H4 (cell line): ENCODE measurements around the gene ZDHHC3. TPM values are rescaled to one million over a fixed set of nuclear protein-coding genes. Genes with fewer than 3 reads are reported as not detected.

ENCODE experiments used
- DNase-seq: peaks from one replicate; pipeline ENCODE4 v3.0.0-alpha.2; 2015; ENCODE audit warnings: low spot score
- total RNA-seq: library from RNA; depleted of rRNA; stranded (reverse); fragments of >200 nt; shearing (Covaris generic); gene quantifications from 2 replicates; pipeline ENCODE4 v1.2.3, GENCODE V29; 2014

ZDHHC3 gene
- total RNA-seq, 1 experiment from 2014 or later, result 46.8 TPM

DNA sequence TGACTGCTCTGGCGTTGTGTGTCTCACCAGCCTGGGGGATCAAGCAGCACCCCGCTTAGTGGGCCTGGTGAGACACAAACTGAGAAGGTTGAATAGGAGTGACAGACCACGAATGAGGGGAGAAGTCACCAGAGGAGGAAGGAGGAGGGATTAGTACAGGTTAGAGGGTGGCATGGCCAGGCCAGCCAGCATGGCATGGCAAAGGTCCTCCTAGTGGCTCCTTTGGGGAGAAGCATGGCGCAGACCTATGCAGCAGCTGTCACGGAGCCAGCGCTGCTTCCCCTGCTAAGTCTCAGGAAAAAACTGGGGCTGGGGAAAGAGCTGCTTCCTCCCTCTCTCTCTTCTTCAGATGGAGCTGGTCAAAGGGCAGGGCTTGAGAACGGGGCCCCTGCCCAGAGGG is 48.6 kb downstream of the ZDHHC3 start:
- no peak for DNase-seq

DNA sequence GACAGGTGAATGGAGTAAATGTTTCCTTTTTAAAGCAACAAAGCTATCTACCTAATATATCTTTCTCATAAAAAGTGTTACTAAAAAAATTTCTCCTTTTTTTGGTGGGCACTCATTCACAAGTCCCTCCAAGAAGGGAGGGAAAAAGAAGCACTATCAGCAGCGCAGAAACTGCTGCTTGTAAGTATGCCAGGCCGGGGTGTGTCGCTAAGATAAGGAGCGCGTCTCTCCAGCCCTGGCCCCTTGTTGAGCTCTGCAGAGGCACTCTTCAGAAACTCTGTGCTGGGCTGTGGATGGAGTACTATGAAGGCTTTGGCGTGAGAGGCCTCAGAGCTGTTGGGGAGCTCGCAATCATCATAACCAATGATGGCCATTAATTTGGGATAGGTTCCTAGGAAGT is 49.1 kb downstream of the ZDHHC3 start:
- no peak for DNase-seq

DNA sequence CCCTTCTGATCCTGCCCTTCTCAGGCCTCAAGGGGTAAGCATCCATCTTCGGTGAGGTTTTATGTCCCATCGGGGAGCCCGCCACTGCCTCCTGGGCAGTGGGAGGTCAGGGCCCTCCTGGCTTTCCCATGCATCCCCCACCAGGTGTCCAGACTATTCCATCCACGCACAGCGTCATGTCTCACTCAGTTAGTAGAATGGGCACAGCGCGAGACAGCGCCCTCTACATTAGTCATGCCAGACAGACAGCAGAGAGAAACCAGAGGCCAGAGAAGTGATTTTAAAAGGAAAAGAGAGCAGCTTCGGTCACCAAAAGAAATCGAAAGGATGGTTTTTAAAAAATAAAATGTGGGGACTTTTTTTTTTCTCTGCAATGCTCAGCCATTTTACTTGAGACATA is 49.8 kb downstream of the ZDHHC3 start:
- DNase-seq, result no peak

DNA sequence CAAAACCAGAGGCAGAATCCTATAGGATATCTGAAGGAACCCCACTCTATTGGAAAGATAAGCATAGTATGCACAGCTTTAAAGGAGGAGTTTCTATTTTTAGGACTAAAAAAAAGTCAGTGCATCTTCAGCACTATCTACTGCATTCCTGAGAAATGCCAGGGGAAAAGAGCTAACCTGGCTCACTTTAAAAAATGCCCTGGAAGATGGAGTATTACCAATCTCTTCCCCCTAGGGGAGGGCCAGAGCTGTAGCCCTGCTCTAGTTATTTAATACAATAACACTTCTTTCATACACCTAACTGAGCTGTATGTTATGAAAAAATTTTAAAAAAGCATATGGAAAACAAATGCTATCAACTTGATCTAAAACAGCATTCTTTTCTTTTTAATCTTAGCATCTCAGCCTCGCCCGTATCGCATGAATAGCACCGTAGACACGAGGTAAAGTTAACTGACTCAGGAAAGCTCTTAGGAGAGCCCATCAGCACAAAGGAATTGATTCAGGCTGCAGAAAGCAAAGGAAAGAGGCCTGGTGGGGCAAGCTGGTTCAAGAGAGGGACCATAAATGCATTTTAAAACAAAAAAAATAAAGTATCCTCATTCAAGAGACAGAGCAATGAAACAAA is 51.4 kb downstream of the ZDHHC3 start:
- no peak for DNase-seq

DNA sequence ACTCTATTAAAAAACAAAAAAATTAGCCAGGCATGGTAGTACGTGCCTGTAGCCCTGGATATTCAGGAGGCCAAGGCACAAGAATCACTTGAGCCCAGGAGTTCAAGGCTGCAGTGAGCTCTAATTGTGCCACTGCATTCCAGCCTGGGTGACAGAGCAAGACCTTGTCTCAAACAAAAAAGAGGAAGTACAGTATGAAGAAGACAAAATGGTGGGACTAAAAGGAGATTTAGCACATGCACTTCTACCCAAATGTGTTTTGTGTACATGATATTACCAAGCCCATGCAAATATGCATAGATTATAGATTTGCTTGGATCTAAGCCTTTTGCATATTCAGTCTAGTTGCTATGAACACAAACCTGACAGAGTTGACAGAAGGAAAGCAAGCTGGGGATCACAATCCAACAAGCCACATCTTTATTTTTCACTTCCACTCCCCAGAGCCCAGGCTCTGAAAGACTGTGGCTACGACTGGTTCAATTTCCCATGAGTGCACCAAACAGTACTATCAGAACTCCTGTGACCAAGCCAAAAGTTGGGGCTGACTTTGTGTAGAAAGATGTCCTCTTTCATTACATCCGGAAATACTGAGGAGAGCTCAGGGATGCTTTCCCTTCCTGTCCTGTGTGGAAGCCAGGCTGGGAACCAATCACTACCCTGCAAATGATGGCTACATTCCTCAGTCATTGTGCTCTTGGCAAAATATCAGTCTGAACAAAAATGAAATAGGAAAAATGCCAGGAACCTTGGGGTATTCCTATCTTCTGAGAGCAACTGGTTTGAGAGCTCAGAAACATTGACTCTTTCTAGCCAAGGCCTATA is 52.1 kb downstream of the ZDHHC3 start:
- DNase-seq, result no peak

DNA sequence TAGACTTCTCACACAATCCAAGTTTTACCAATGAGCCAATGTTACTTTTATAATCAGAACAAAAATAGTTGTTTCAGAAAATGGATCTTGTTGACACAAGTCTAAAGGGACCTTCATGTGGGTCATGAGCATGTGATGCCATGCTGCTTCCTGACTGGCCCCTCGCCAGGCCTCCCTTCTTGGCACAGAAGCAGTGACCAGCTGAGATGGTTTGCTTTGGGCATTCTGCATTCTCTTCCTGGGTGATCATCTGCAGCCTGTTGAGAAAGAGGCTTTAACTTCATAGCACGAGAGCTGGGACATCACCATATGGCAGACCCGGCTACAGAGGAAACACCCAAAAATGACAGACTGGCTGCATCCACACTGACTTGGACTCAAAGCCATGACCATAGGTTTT is 55.9 kb downstream of the ZDHHC3 start:
- DNase-seq, result no peak

DNA sequence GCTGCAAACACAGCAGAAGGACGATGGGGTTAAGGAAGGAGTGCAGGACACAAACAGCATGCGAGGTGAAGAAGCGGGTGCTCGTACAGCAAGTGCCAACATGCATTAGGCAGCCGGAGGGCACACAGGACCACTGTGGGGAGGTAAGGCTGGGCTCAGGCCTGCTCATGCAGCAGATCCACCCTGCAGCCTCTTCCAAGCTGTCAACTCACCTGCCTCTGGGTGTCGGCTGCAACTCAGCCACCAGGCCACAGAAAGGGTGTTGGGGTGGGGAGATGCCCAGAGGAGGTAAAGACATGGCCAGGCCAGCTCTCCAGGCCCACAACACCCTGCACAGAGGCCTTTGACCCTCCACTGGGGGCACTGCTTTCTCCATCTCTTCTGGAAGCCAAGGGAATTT is 57.4 kb downstream of the ZDHHC3 start:
- no peak for DNase-seq

DNA sequence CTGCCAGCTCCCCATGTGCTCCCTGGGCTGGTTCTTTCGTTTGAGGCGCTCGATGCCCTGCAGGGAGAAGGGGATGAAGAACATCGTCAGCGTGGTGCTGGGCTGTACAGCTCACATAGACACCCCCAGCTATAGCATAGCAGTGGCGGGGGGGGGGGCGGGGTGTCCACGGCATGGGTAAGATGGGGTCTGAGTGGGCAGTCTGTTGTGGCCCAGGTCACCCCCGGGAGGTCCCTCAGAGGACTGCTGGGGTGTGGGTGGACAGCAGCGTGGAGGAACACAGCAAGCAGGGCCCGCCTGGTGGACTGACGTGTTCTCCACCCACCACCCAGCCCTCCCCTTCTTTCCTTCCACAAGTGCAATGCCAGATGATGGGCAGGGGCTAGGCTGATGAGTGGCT is 57.9 kb downstream of the ZDHHC3 start:
- no peak for DNase-seq

DNA sequence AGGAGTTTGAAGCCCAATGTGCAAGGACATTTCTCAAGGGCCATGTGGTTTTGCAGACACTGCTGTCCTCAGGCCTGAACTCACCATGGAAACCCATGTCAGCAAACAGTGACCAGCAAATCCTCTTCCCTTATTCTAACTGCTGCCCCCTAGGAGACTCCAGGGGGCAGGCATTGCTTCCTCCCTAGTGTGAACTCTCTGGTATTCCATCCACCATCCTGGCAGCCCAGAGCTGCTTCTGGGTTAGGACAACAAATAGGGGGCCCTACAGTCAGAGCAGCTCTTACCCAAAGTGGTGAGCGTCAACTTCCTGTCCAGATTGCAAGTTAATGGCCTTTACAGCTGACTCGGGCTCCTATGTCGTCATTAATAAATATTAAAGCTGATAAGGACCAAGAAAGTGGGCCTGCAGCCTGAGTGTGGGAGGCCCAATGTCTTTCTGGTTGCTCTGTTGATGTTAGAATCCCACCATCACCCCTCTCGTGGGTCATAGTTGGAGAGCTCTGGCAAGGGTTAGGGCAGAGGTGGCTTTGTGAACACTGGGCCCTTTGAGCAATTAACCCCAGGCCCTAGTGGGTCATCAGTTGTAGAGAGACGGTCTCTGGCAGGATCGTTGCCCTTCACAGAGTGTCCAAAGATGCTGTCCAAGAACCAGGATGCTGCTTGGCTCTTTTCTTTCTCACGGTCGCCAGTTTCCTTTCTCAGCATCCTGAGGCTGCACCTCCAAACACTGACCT is 60.1 kb downstream of the ZDHHC3 start:
- no peak for DNase-seq

DNA sequence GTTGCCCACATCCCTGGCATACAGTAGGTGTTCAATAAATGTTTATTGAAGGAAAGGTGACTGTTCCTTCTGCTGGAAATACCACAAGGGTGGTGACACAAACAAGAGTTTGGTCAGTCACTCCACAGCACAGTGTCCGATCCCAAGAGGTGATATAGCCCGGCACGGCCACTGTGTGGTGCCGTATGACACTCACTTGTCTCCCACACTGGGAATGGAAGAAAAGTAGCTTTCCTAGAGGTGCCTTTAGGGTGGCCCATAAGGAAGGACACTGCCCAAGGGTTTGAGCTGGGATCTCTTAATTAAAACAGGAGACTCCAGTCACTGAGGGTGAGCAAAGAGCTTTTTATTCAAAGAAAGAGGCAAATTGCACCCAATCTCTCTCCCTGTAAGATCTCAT is 61.0 kb downstream of the ZDHHC3 start:
- no peak for DNase-seq

DNA sequence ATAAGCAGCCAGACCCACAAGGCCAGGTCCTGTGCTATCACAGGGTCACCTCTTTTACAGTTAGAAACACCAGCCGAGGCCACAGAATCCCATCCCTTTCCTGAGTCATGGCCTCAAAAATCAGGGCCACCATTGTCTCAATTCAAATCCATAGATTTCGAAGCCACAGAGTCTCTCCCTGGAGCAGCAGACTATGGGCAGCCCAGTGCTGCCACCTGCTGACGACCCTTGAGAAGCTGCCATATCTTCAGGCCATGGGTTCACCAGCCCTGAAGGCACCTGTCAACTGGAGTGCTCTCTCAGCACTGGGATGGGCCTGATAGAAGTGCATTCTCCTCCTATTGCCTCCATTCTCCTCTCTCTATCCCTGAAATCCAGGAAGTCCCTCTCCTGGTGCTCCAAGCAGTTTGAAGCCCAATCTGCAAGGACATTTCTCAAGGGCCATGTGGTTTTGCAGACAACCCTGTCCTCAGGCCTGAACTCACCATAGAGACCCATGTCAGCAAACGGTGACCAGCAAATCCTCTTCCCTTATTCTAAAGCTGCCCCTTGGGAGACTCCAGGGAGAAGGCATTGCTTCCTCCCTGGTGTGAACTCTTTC is 62.0 kb downstream of the ZDHHC3 start:
- DNase-seq, result peak; percentile 41

DNA sequence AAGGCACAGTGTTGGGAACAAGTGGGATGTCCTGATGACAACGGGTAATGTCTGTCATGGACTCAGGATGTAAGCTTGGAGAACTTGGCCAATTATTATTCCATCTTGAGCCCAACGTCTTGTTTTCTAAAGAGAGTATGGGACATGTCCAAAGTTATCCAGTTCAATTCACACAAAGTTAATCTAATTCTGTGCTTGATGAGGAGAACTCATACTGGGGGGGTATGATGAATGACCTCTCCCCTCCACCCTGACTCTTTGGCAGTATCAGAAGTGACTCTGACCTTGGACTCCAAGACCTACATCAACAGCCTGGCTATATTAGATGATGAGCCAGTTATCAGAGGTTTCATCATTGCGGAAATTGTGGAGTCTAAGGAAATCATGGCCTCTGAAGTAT is 65.3 kb downstream of the ZDHHC3 start:
- DNase-seq, result no peak

DNA sequence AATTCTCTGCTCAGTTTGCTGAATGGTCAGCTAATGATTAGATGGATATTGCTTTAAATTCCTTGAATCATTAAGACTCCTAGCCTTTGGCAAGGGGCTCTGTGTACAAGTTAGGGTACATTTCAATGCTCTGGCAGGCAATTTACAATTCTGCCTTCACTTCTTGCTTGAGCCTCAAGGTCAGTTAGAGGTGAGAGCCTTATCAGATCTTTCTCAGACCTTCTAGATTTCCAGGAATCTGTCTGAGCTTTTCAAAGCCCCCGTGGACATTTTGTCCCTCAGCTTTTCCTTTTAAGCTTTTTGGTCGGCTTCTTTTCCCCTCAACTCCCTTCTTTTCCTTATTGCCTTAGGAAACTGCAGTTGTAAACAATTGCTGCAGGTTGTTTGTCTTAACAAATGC is 66.9 kb downstream of the ZDHHC3 start:
- DNase-seq, result no peak

DNA sequence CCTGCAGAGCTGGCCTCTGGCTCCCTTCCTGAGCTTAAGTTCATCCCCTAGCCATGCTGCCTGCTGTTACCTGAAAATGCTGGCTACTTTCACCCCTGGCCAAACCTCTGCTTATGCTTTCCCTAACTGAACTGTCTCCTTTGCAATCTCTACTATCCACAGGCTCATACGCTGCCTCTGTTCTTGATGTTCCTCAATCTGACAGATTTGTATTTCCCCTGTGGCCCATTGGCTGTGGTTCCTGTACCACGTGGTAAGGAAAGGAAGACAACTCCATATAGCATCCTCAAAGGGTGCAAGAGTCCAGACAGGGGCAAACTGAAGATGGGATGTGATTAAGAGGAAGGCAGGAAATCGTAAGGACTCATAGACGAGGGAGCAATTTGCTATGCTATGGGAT is 68.4 kb downstream of the ZDHHC3 start:
- no peak for DNase-seq

DNA sequence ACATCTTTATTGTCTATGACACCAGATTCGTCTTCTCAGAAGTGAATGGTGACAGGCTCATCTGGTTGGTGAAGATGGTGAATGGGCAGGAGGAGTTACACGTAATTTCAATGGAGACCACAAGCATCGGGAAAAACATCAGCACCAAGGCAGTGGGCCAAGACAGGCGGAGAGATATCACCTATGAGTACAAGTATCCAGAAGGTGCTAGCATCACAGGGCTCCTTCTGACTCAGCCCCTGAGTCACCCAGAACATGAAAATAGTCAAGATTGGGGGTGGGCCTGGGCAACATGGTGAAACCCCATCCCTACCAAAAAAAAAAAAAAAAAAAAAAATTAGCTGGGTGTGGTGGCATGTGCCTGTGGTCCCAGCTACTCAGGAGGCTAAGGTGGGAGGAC is 69.0 kb downstream of the ZDHHC3 start:
- DNase-seq, result no peak

DNA sequence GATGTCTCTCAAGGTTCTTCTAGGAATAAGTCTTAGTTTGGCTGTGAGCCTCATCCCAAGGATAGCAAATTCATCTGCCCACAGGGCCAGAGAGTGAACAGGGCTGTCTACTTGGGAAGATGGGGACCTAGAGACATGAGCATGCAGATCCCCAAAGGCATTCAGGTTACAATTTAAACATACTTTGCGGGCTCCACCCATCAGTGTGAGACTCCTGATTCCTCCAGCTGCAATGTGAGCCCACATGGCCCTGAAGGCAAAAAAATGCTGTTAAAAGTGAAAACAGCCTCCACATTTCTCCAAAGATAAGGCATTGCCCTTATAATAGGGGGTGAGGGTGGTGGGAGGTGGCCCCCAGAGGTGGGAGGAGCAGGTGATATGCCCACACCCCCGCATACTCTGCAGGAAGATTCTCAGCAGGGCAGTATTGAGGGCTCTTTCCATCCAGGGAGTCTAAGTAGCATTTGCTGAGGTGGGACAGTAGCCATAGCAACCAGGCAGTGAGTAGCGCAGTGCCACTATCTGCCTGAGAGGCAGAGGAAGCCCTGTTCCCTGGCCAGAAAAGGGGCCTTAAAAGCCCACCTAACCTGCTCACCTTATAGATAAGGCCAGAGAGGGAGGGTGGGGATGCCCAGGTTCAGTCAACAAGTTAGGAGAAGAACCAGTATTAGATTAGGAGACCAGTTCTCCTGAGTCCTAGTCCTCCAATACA is 70.4 kb downstream of the ZDHHC3 start:
- no peak for DNase-seq

DNA sequence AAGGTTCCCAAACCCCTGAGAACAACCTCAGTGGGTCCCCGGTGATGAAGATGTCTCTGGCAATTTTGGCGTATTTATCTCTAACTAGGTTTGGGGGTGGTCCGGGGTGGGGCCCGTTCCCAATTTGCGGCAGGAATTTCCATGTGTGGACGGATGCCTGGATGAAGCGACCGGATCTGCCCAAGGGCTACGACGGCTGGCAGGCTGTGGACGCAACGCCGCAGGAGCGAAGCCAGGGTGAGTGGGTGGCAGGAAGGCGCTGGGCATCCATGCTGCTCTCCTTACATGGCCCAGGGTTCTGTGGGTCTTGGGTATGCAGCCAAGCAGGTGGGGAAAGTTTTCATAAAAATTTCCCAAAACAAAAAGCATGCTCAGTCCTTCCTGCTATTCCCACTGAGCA is 72.2 kb downstream of the ZDHHC3 start:
- DNase-seq, result no peak

DNA sequence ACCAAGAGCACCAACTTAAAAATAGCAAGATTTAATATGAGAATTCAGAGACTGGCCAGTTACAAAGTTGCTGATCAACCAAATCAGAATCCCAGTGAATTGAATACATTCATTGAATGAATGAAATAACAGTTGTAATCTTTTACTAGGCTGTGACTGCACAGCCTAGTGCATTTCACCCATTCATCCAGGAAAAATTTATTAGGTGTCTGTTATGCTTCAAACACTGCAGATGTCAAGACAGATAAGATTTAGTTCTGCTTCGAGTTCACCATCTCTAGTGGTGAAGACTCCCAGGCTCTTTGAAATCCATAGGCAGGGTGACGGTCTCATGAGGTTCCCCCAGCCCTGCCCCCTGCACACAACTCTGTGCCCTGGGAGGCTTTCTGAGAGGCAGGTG is 72.7 kb downstream of the ZDHHC3 start:
- no peak for DNase-seq

DNA sequence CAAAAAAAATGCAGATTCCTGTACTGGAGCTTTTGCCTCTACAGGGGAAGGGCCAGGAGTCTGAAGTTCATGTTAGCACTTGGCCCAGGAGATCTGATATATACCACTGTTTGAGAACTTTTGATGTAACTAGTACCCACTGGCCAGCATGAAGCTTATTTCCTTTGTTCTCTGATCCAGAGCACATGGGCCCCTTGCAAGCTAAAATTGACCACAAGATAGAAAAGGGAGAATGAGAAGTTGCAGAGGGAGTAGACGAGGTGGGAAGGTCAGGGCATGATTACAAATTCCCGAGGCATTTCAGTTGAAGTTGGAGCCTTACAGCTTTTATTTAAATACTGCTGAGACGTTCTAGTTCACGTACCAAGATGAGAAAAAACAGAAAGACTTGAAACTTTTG is 73.3 kb downstream of the ZDHHC3 start:
- no peak for DNase-seq

DNA sequence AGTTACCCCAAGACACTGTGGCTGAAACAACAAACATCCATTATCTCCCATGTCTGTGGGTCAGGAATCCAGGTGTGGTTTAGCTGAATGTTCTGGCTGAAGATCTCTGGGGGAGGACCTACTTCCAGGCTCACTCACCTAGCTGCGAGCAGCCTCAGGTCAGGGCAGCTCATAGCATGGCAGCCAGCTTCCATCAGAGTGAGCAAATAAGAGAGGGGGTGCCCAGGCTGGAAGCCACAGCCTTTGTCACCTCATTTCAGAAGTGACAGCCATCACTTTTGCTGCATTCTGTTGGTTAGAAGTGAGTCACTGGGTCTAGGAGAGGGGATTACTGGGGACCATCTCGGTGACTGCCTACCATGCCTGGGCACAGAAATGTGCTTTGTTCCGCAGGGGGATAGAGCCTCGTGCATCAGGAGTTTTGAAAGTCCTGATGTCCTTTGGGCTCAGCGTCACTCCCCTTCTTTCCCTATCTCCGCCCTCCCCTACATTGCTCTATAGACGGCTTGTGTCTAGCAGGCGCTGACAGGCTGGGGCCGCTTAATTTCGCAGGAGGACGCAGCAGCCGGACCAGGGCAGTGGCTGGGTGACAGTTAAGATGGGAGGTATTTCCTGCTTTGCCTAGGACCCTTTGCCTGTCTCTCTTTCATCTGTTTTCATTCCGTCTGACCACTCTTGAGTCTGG is 76.1 kb downstream of the ZDHHC3 start:
- DNase-seq, result no peak

DNA sequence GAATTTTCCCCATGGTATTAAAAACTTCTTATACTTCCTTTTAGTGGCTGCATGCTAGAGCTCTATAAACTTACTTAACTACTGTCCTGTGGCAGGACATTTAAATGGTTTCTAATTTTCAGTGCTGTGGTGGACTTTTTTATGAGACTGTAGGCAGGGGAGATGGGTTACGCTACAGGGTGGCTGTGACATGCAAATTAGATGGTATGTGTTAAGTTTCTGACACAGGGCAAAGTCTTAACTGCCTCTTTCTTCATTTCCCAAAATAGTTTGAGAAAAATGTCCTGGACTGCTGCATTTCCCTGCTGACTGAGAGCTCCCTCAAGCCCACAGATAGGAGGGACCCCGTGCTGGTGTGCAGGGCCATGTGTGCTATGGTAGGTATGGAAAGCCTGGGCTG is 79.5 kb downstream of the ZDHHC3 start:
- DNase-seq, result no peak
